Fibroblast of lung (primary cell): ENCODE results near the gene MRPL38. TPM values are rescaled to one million over a fixed set of nuclear protein-coding genes. Genes with fewer than 3 reads are reported as not detected.

Source experiments
- DNase-seq, 2 donors: peaks; one replicate each; pipeline versions ENCODE4 v3.0.0 to v3.0.0-alpha.2; 2010; ENCODE audit warnings: low read depth in 2 of 2
- H2AFZ ChIP-seq: 2 replicates; pipeline ENCODE4 v1.5.1; 2012; ENCODE audit warnings: low read length, control low read depth, inconsistent platforms
- H3K27ac ChIP-seq: 2 replicates; pipeline ENCODE4 v1.5.1; 2011; ENCODE audit warnings: low read length, control low read depth; ENCODE audit not compliant: insufficient read depth
- H3K27me3 ChIP-seq: 2 replicates; pipeline ENCODE4 v1.5.1; 2011; ENCODE audit warnings: mild to moderate bottlenecking, low read length; ENCODE audit not compliant: control insufficient read depth, insufficient read depth
- H3K36me3 ChIP-seq: 2 replicates; pipeline ENCODE4 v1.5.1; 2011; ENCODE audit warnings: low read length; ENCODE audit not compliant: control insufficient read depth, insufficient read depth
- H3K4me1 ChIP-seq: 2 replicates; pipeline ENCODE4 v1.5.1; 2011; ENCODE audit warnings: low read length; ENCODE audit not compliant: control insufficient read depth, insufficient read depth; ENCODE audit errors: extremely low read depth
- H3K4me2 ChIP-seq: 2 replicates; pipeline ENCODE4 v1.5.1; 2011; ENCODE audit warnings: low read length, control low read depth; ENCODE audit not compliant: insufficient read depth; ENCODE audit errors: extremely low read depth
- H3K4me3 ChIP-seq, 4 experiments: fragments of 200-600 bp in 1 of 4; sonication (generic) in 1 of 4; replicated peaks in 1 of 4; 2 replicates each; pipeline ENCODE4 v1.5.1; 2011 to 2016; ENCODE audit warnings: low read length in 4 of 4, low read depth in 3 of 4, mild to moderate bottlenecking in 3 of 4, control low read depth in 2 of 4, inconsistent platforms in 1 of 4, mixed read lengths in 1 of 4; ENCODE audit not compliant: insufficient read depth in 1 of 4; ENCODE audit errors: control extremely low read depth in 1 of 4
- H3K79me2 ChIP-seq: 2 replicates; pipeline ENCODE4 v1.5.1; 2012; ENCODE audit warnings: mild to moderate bottlenecking, low read length, inconsistent platforms; ENCODE audit not compliant: control insufficient read depth, insufficient read depth
- H3K9ac ChIP-seq: 2 replicates; pipeline ENCODE4 v1.5.1; 2011; ENCODE audit warnings: mild to moderate bottlenecking, low read length, control low read depth; ENCODE audit not compliant: insufficient read depth
- H3K9me3 ChIP-seq: 2 replicates; pipeline ENCODE4 v1.5.1; 2012; ENCODE audit warnings: low read depth, low read length; ENCODE audit not compliant: control insufficient read depth, insufficient read depth
- H4K20me1 ChIP-seq: 2 replicates; pipeline ENCODE4 v1.5.1; 2011; ENCODE audit warnings: low read length; ENCODE audit not compliant: control insufficient read depth, insufficient read depth; ENCODE audit errors: extremely low read depth
- CTCF ChIP-seq, 2 donors: IDR thresholded peaks in 1 of 2; conservative IDR thresholded peaks in 1 of 2; 1 replicate in 1 of 2; 2 replicates in 1 of 2; pipeline ENCODE4 v1.5.1; 2011 to 2012; ENCODE audit warnings: low read length in 2 of 2, control low read depth in 1 of 2, inconsistent platforms in 1 of 2, low read depth in 1 of 2, mild to moderate bottlenecking in 1 of 2
- EZH2 ChIP-seq: IDR thresholded peaks from 2 replicates; pipeline ENCODE4 v1.5.1; 2012; ENCODE audit warnings: low read length, control low read depth, mild to moderate bottlenecking; ENCODE audit errors: missing control alignments
- polyA plus RNA-seq, 2 donors: library from polyadenylated mRNA; depleted of rRNA in 1 of 2; stranded (reverse) in 1 of 2; unstranded in 1 of 2; fragments of >200 nt; gene quantifications; 2 replicates each; pipeline ENCODE4 v1.2.1, GENCODE V29; 2011 to 2012; ENCODE audit warnings: missing spikeins in 1 of 2
- total RNA-seq: library from RNA; depleted of rRNA; stranded (reverse); fragments of >200 nt; gene quantifications from 2 replicates; pipeline ENCODE4 v1.2.1, GENCODE V29; 2014

Gene MRPL38
- total and polyA plus RNA-seq, 2 donors (not counting 1 experiment from before 2014, with no cell fraction given), result 19.3 to 36.0 TPM

- Histone ChIP-seq H3K9me3 (no peaks in the 10 kb centered on the region), H2AFZ (peak overlapping the region; percentile 71), H3K27me3 (no peaks in the 10 kb centered on the region), H3K27ac (peak overlapping the region; percentile 92), H4K20me1 (no peaks in the 10 kb centered on the region), H3K4me1 (peaks cover 9% of the 10 kb centered on the region), H3K79me2 (peaks cover 5% of the 10 kb centered on the region), H3K9ac (peak overlapping the region; percentile 84), H3K36me3 (no peaks in the 10 kb centered on the region), H3K4me3 (peak overlapping the region; percentile 71 to 96 (median 80)), H3K4me2 (peak overlapping the region; percentile 100)
- no peak for DNase-seq
- no peak for TF ChIP-seq CTCF (conservative IDR thresholded peaks at IDR 0.05 in 1 of 2, IDR thresholded peaks at IDR 0.05 in 1 of 2; ENCODE audit: low read depth in 1 of 2, low read length in 2 of 2)
- no peak for TF ChIP-seq EZH2
Observed at GRCh38 chr17:75856062-75856756, 48.5 kb downstream of the MRPL38 start.

GRCh38 chr17:75855310-75856061 is 49.2 kb downstream of the MRPL38 start, which contains the start of gene WBP2:
Gene WBP2, minus strand, starts transcription at chr17:75855335. Its CDS starts 38 bp downstream, at chr17:75855297.
- H3K9me3 ChIP-seq, result no peaks in the 10 kb centered on the region
- TF ChIP-seq EZH2, result no peak
- TF ChIP-seq CTCF (conservative IDR thresholded peaks at IDR 0.05 in 1 of 2, IDR thresholded peaks at IDR 0.05 in 1 of 2; ENCODE audit: low read depth in 1 of 2, low read length in 2 of 2), result peak; percentile 9 to 37
- no peaks in the 10 kb centered on the region for H3K27me3 ChIP-seq
- peaks cover 9% of the 10 kb centered on the region for H3K4me1 ChIP-seq
- H4K20me1 ChIP-seq, result no peaks in the 10 kb centered on the region
- H3K36me3 ChIP-seq, result no peaks in the 10 kb centered on the region
- peak within 1 kb of the TSS; percentile 92 for H3K27ac ChIP-seq
- peak within 1 kb of the TSS; percentile 100 for H3K4me2 ChIP-seq
- peak within 1 kb of the TSS; percentile 84 for H3K9ac ChIP-seq
- H3K79me2 ChIP-seq, result peaks cover 5% of the 10 kb centered on the region
- peak; percentile 100 for DNase-seq
- H3K4me3 ChIP-seq, result peak within 1 kb of the TSS; percentile 75 to 96 (median 88)
- H2AFZ ChIP-seq, result peak within 1 kb of the TSS; percentile 85

- TF ChIP-seq CTCF (conservative IDR thresholded peaks at IDR 0.05 in 1 of 2, IDR thresholded peaks at IDR 0.05 in 1 of 2; ENCODE audit: low read depth in 1 of 2, low read length in 2 of 2) (peak in 1 of 2 donors; percentile 6), EZH2 (no peak)
- Histone ChIP-seq H3K36me3 (peaks cover under 1% of the 10 kb centered on the region), H2AFZ (no peak overlapping the region)
Observed at GRCh38 chr17:75854881-75855309, 49.8 kb downstream of the MRPL38 start.

More at GRCh38 chr17:75854881-75855309, 49.8 kb downstream of the MRPL38 start:
- peaks cover 5% of the 10 kb centered on the region for H3K79me2 ChIP-seq
- peak overlapping the region; percentile 90 for H3K4me2 ChIP-seq
- H3K4me1 ChIP-seq, result peaks cover 9% of the 10 kb centered on the region
- H3K4me3 ChIP-seq, result peak overlapping the region; percentile 62 to 96 (median 78)
- peak overlapping the region; percentile 67 for H3K9ac ChIP-seq
- peak overlapping the region; percentile 74 for H3K27ac ChIP-seq
- H3K9me3 ChIP-seq, result no peaks in the 10 kb centered on the region
- no peak for DNase-seq
- no peaks in the 10 kb centered on the region for H4K20me1 ChIP-seq
- H3K27me3 ChIP-seq, result no peaks in the 10 kb centered on the region
